H54 (cell line): ENCODE data around the gene FAM171A1.
A peak's percentile ranks its signal among the peaks of the same experiment; 100 is the strongest.

Experiments
- DNase-seq: peaks from one replicate; pipeline ENCODE4 v3.0.0; 2011; ENCODE audit warnings: low spot score, mixed read lengths; ENCODE audit not compliant: insufficient read length
- FAIRE-seq: peaks from 3 replicates; lab custom pipeline; 2011; peaks lifted over from hg19 to GRCh38; lab: Jason Lieb, UNC
- POLR2A ChIP-seq: IDR thresholded peaks from 2 replicates; pipeline ENCODE4 v1.6.1; 2011; ENCODE audit warnings: low read depth, mild to moderate bottlenecking, low read length

FAM171A1 gene

DNA sequence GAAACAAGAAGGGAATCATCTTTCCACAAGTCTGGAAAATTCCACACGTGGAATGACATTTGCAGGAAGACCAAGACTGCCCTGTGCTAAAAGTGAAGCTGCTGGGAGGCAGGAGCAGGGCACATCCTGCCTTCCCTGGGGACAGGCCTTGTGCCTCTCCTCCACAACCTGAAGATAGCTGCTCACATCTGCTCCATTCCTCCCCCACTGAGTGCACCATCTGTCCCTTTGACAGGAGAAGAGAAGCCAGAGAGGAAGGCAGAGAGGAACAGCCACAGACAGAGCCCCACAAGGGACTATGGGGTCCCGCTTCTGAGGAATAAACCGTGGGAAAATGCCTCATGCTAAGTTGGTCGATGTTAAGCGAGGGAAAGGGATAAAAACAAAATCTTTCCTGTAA, 15.9 kb upstream of the FAM171A1 start:
- FAIRE-seq (no peak), DNase-seq (no peak)
- no peak for TF ChIP-seq POLR2A

DNA sequence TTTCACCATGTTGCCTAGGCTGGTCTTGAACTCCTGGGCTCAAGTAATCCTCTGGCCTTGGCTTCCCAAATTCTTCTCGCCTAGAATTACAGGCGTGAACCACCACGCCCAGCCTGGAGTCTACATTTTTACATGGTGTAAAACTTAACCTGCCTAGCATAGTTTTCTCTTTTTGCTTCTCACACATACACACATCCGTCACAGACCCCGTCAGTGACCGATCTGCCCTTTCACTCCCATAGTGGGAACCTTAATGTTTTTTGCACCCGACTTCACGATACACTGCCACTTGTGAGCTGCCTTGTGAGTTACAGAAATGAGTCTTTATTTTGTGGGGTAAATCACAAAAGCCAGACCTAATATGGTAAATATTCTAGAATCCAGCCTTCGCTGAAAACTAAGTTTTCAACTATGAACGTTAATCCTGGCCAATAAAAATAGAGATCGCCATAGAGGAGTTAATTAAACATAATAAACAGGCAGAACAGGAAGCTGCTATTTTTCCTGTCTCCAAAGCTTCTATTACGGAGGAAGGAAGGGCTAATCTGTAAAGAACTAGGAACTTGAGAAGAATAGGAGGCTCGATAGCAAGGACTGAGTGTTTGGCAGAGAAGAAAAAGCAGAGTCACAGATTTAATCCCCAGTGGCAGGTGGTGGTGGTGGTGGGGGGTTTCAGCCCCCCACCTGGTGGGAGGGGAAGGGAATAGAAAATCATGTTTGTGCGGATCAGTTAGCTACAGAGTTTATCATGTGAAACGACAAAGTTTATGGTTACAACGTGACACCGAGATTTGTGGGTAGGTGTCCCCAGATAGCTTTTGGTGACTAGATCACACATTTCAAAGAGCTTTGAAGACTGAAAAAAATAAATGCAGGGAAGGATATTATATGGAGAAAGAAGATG, 14.7 kb upstream of the FAM171A1 start:
- TF ChIP-seq POLR2A: no peak
- no peak for FAIRE-seq
- no peak for DNase-seq

DNA sequence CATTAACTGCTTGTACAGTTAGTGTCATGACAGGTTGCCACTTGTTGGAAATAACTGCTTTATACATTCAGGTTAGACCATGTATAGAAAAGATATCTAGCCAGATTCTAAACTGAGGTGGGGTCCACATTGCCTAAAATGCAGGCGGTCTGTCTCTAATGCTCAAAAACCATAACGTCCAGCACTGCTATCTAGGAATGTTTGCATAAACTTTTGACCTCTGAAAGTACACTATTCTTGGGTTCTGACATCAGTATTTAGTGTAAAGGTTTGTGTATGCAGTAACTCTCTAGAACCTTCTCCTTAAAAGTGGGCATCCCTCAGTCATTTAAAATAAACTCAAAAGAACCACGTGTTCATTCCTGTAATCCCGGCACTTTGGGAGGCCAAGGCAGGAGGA, 10.3 kb upstream of the FAM171A1 start:
- DNase-seq (no peak), FAIRE-seq (no peak)

DNA sequence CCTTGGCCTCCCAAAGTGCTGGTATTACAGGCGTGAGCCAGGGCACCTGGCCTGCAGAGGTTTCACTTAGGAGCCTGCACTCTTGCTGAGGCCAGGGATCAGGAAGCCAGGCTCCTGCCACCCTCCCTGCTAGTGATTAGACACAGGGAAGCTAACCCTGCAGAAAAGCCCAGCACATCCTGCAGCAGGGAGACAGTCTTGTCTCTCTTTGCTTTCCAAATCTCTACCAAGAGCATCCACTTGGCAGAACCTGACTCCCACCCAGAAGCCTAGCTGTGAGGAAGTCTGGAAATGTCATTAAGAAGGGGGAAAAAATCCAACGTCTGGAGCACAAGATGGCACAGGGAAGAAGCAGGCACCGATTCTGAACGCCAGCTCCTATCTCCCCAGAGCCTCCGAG, 8.0 kb upstream of the FAM171A1 start:
- no peak for TF ChIP-seq POLR2A
- no peak for FAIRE-seq
- DNase-seq: no peak

More for the DNA sequence above, 10.3 kb upstream of the FAM171A1 start:
- no peak for TF ChIP-seq POLR2A

DNA sequence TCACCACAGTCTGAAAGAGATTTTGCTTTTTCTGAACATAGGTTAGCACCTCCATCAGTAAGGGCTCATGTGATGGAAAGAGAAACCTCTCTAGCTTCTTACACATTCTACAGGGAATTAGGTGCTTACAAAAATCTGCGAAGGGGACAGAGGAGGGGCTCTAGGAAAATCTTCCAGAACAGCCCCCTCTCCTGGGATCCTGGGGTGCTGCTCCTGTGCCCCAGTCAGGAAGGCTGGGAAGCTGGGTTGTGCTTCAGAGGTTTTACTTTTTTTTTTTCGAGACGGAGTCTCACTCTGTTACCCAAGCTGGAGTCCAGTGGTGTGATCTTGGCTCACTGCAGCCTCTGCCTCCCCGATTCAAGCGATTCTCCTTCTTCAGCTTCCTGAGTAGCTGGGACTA, 7.5 kb upstream of the FAM171A1 start:
- DNase-seq (no peak), FAIRE-seq (no peak)
- TF ChIP-seq POLR2A: no peak

DNA sequence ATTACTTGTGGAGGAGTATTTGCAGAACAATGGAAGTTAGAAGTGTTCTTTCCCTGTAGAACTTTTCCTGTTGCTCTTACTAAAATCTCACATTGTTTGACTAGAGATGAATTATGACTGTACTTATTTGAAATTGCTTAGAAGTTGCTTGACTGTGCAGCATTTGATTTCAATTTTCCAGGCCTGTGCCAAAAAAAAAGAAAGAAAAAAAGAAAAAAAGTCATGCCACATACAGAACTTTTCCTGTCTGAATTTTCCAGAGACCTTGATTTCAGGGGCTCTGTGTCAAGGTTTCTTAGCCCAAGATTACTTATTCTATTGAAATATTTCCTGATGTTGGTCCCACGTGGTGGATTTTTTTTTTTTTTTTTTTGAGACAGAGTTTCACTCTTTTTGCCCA, 3.5 kb upstream of the FAM171A1 start:
- no peak for DNase-seq
- no peak for FAIRE-seq
- no peak for TF ChIP-seq POLR2A

DNA sequence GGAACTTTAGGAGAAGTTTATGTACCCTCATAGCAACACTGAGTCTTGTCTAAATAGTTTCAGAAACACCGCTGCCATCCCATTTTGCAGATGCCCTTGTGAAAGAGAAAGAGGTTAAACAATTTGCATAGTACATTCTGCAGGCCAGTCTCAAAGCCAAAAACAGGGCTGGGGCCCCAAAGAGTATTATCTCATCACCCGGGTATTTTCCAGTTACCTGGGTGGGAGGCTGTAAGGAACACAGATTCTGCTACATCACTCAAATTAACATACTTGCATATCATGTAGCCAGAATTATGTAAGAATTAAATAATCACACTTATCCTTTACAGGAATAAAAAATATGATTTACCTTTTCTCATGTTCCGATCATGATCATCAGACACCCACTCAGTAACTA, 3.1 kb upstream of the FAM171A1 start:
- TF ChIP-seq POLR2A: no peak
- FAIRE-seq (no peak), DNase-seq (no peak)

DNA sequence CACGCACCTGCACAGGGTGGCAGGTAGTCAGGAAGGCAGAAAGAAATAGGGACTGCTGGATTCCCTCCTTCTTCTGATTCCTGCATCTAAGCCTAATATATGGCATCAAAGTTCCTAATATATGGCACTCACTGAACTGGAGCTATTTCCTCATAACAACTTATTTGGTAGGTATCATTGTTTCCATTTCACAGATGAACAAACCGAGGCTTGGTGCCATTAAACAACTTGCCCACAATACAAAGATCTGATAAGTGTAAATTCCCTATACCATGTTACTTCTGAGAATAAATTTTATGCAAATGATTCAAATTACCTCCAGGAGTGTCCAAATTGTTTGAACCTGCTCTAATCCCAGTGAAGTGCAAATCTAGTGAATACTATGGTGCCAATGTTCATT, 2.1 kb upstream of the FAM171A1 start:
- DNase-seq: no peak
- FAIRE-seq: no peak
- no peak for TF ChIP-seq POLR2A

DNA sequence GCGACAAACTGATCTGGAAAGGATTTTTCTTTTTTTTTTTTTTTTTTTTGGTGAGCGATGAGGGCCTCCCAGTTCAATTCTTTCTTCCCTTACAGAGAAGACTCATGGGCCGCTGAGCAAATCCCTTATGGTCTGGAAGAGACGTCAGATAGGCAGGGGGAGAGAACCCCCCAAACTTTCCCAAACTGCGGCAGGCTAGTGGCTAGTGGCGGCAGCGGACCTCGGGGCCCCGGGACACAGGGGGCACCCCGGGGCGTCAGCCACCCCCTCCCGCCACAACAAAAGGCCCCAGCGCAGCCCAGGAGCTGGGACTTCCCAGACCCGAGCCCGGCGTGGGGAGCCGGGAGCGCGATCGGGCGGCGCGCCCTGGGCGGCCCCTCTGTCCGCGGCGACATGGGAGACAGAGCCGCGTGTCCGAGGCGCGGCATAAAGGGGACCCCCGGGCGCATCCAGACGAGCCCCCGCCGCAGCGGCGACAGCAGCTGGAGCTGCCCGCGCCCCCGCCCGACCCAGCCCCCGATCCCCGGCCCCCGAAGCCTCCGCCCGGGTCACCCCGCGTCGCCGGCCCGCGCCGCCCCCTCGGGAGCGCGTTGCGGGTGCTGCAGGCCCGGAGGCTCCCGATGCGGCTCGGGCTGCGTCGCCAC, 755 bp downstream of the FAM171A1 start:
- DNase-seq: peak; percentile 46
- TF ChIP-seq POLR2A: no peak
- FAIRE-seq: no peak

DNA sequence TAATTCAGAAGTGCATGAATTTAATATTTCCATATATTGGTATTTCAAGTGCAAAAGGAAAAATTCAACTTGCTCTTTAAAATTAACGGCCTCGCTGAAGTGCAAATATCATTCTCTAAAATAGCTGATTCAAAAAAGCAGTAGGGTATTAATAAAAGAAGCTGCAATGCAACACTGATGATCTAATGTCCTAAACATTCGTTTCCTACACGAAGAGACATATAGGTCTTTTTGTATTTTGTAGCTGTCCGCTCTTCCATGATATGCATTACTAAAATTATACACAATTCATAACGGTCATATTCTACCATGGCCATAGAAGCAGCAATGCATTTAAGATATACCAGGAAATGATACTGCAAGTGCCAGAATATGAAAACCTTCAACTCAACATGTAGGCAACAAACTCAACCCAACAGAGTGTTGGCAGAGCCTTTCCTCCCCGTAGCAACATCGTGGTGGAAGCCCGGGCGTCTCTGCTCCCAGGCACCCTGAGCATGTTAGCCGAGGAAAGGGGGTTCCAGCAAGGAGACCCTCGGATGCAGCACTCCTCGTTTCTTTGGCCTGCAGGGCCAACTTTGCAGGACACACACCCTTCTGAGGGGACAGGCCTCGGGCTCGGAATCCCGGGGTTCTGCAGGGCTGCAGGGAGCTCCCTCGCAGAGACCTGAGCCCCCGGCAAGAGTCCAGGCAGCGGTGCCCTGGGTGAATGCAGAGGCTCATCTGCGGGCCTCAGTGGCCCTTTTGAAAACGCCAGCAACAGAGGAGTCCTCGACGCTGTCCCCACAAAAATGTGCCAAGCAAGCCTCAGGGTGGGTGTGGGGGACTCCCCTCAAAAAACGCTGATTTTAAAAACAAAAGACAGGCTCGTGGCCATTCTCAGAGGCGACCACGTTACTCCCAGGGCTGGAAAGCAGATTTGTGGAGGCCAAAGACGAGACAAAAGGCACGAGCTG, 1.6 kb downstream of the FAM171A1 start:
- no peak for FAIRE-seq
- TF ChIP-seq POLR2A: no peak
- no peak for DNase-seq

DNA sequence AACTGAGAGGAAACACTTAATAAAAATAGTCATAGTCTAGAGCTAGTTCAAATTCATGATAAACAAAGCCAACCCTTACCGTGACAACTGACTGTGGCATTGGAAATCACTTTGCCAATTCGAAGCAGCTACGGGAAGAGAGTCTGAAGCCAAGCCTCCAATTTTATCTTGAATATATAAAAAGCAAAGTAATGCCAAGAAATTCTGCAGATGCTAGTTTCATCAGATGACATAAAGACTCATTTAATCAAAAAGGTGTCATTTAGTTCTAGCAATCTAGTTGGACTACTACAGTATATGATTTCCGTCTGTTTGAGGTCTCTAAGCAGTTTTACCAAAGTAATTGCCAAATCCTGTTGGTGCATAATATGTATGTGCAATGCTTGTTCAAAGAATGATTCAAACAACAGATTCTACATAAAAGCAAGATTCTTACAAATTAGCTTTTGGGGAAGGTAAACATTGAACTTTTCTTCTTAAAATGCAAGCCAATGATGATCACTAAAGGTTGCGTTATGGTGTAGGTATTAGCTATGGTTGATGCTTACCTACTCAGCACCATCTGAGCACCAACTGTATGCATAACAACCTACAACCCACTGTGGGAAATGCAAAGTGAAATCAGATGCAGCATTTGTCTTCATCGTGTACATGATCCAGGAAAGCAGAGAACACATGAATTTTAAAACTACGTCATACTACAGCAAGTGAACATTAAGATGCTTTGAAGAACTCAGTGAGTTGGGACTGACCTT, 2.8 kb downstream of the FAM171A1 start:
- no peak for TF ChIP-seq POLR2A
- FAIRE-seq (no peak), DNase-seq (no peak)

DNA sequence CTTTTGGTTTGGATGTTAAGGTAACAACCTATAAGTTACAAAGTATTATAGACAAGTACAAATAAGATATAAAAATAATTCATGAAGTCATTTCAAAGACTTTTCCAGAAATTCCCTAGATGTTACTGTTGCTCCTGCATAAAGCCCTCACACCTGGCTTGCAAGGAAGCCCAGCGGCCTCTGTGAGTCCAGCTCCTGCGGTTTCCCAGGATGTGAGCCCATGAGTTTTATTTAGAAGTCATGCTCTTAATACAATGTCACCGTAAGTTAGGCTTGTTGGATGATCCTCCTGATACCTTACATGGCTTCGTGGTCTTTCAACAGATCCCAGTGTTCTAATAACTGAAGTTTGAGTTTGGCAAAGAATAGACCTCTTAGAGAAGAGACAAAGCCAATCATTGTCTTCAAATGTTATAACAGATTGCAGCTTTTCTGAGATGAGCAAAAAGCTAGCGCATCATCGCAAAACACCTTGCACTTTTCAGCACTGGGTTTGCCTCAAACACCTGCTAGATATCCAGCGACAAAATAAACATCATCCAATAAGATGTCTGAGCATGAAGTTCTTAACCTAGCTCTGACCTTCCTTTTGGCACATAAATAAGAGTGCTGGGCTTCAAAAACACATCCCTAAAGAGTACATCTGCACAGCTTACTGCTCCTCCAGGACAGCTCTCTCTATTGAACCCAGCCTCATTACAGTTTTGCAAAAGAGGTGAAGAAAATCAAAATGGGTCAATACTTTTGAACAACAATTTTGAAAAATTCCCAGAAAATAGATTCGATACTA, 3.6 kb downstream of the FAM171A1 start:
- FAIRE-seq (no peak), DNase-seq (no peak)
- no peak for TF ChIP-seq POLR2A
